Uterus (tissue), 4 donors: ENCODE results near the gene DVL1. TPM values are rescaled to one million over a fixed set of nuclear protein-coding genes. Genes with fewer than 3 reads are reported as not detected.

Experiments used
- DNase-seq, 2 donors: peaks; one replicate each; pipeline ENCODE4 v3.0.0-alpha.2; 2019 to 2020
- H3K27ac ChIP-seq, 2 donors: fragments of 200-600 bp; sonication (generic); 1 replicate in 1 of 2; 2 replicates in 1 of 2; pipeline ENCODE4 v1.5.1; 2016 to 2018
- H3K27me3 ChIP-seq, 2 donors: fragments of 200-600 bp; sonication (generic); one replicate each; pipeline ENCODE4 v1.5.1; 2018 to 2019; ENCODE audit warnings: control low read depth in 1 of 2
- H3K36me3 ChIP-seq, 2 donors: fragments of 200-600 bp; sonication (generic); one replicate each; pipeline ENCODE4 v1.5.1; 2019; ENCODE audit warnings: control low read depth in 1 of 2
- H3K4me1 ChIP-seq, 2 donors: fragments of 200-600 bp; sonication (generic); one replicate each; pipeline ENCODE4 v1.5.1; 2018 to 2019; ENCODE audit warnings: control low read depth in 1 of 2
- H3K4me3 ChIP-seq, 2 donors: fragments of 200-600 bp; sonication (generic); 1 replicate in 1 of 2; 2 replicates in 1 of 2; pipeline ENCODE4 v1.5.1; 2018 to 2019; ENCODE audit warnings: mild to moderate bottlenecking in 1 of 2
- H3K9me3 ChIP-seq, 2 donors: fragments of 200-600 bp; sonication (generic); one replicate each; pipeline ENCODE4 v1.5.1; 2019; ENCODE audit warnings: control low read depth in 1 of 2
- POLR2A ChIP-seq, 2 donors: fragments of 450-650 bp; IDR thresholded peaks; one replicate each; pipeline ENCODE4 v1.6.1; 2016; ENCODE audit warnings: antibody characterized with exemption in 2 of 2, mild to moderate bottlenecking in 1 of 2, moderate library complexity in 1 of 2
- intact Hi-C: fragments of 100-400 bp; cut with DNase I; formaldehyde crosslinking; loops from one replicate; pipeline ENCODE4 v1.15.1; 2023; ENCODE audit warnings: low total_unique reads
- total RNA-seq, 4 donors: library from RNA; depleted of rRNA in 3 of 4; stranded (reverse); fragments of >200 nt in 3 of 4; gene quantifications; one replicate each; pipeline versions ENCODE4 v1.1.0 to v1.2.4, GENCODE V29; 2014 to 2023
- TF ChIP-seq, protein P1 (sequence below), 4 experiments: fragments of 200-600 bp in 2 of 4; fragments of 450-650 bp in 2 of 4; sonication (generic) in 2 of 4; IDR thresholded peaks; one replicate each; pipeline ENCODE4 v1.5.1; 2016 to 2019; ENCODE audit warnings: antibody characterized with exemption in 4 of 4, mild to moderate bottlenecking in 2 of 4, moderate library complexity in 1 of 4
- donor health status: DM: yes; HTN: yes; CAD: no.

Gene DVL1
- total RNA-seq, 4 donors from 2014 or later, result 35.6 to 94.5 (median 49.7) TPM

DNA sequence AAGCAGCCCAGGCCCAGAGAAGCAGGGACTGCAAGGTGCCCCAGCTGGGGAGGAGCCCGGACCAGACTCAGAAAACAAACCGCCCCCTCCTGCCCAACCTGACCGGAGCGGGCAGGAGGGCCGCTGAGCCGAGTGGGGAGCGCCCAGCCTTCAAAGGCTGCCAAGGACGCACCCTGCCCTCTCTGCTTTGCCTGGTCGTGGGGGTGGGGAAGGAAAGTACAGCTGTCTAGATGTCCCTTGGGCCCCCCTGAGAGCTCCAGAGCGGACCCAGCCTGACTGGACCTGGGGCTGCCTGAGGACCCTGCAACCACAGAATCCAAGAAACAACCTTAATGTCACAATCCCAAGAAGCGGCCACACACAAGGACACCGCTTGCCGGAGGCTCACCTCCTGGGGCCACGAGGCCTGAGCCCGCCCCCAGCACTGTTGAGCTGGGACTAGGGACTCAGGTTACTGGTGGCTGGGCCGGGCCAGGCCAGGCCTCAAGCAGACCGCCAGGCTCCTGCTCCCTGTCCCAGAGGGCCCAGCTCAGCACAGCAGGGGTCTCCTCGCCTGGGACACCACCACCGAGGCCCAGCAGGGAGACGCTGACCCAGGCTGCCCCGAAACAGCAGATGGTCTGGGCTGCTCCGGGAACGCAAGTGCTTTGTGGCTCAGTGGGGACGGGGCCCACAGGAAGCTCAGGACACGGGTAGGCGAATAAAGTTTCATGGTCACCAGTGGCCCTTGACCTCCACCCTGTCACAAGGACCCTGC is 1.4 kb downstream of the DVL1 start:
- Histone ChIP-seq H3K27me3 (no peaks in the 10 kb centered on the region), H3K27ac (peak overlapping the region; percentile 73 to 83), H3K4me1 (peaks cover 16 to 25% of the 10 kb centered on the region in 2 donors), H3K36me3 (no peaks in the 10 kb centered on the region), H3K9me3 (no peaks in the 10 kb centered on the region), H3K4me3 (peak overlapping the region; percentile 50 to 85)
- TF ChIP-seq, protein P1, sequence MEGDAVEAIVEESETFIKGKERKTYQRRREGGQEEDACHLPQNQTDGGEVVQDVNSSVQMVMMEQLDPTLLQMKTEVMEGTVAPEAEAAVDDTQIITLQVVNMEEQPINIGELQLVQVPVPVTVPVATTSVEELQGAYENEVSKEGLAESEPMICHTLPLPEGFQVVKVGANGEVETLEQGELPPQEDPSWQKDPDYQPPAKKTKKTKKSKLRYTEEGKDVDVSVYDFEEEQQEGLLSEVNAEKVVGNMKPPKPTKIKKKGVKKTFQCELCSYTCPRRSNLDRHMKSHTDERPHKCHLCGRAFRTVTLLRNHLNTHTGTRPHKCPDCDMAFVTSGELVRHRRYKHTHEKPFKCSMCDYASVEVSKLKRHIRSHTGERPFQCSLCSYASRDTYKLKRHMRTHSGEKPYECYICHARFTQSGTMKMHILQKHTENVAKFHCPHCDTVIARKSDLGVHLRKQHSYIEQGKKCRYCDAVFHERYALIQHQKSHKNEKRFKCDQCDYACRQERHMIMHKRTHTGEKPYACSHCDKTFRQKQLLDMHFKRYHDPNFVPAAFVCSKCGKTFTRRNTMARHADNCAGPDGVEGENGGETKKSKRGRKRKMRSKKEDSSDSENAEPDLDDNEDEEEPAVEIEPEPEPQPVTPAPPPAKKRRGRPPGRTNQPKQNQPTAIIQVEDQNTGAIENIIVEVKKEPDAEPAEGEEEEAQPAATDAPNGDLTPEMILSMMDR (IDR thresholded peaks at IDR 0.05), result no peak
- TF ChIP-seq POLR2A (IDR thresholded peaks at IDR 0.05), result no peak
- intact Hi-C loops, result no loop called here
- no peak for DNase-seq

DNA sequence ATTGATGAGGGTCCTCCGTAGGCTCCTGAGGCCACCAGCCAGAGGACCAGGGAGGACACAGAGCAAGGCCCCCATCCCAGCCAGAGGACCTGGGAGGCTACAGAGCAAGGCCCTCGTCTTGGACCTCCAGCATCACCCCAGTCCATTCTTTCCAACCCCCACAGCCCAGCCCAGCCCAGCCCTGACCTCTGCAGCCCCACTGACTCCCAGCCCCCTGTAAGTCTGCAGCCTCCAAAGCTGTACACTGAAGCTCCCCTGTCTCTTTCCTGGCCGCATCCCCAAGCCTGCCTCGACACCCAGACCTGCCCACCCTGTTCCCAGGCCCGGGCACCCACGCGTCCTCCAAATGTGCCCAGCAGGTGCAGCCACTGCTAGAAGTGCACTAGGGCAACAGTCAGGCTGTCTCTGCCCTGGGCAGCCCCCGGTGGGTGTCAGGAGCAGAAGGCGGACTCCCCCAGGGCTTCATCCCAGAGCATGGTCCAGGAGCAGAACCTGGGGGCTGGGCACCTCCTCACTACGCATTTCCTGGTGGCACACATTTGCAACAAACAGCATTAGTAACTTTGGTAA is 2.1 kb downstream of the DVL1 start:
- peaks cover 16 to 25% of the 10 kb centered on the region in 2 donors for H3K4me1 ChIP-seq
- no peak for DNase-seq
- no peaks in the 10 kb centered on the region for H3K27me3 ChIP-seq
- intact Hi-C loops, result no loop called here
- H3K36me3 ChIP-seq, result no peaks in the 10 kb centered on the region
- TF ChIP-seq, protein P1 (IDR thresholded peaks at IDR 0.05), result no peak
- TF ChIP-seq POLR2A (IDR thresholded peaks at IDR 0.05), result no peak
- H3K27ac ChIP-seq, result peak overlapping the region in 1 of 2 donors; percentile 73
- peak overlapping the region in 1 of 2 donors; percentile 85 for H3K4me3 ChIP-seq
- no peaks in the 10 kb centered on the region for H3K9me3 ChIP-seq

DNA sequence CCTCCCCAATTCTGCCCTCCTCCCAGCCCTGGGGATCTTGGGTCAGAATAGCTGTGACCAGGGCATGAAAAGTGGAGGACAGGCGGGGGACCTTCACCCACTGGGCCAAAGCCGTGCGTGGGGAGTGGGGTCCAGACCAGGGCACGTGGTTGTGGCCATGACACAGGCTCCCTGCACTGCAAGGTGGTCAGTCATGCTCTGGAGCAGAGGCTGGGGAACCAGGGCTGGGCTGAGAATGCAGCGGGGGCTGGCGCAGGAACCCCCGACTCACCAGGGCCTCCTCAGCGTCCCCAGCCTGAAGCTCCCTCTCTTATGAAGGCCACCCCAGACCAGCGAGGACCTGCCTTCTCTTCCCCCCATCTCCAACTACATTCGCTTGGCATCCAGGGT is 2.7 kb downstream of the DVL1 start:
- intact Hi-C loops, result no loop called here
- TF ChIP-seq POLR2A (IDR thresholded peaks at IDR 0.05), result no peak
- TF ChIP-seq, protein P1 (IDR thresholded peaks at IDR 0.05), result no peak
- Histone ChIP-seq H3K36me3 (no peaks in the 10 kb centered on the region), H3K4me3 (no peak overlapping the region), H3K4me1 (peaks cover 16 to 25% of the 10 kb centered on the region in 2 donors), H3K27me3 (no peaks in the 10 kb centered on the region), H3K9me3 (no peaks in the 10 kb centered on the region), H3K27ac (peak overlapping the region in 1 of 2 donors; percentile 4)
- no peak for DNase-seq

DNA sequence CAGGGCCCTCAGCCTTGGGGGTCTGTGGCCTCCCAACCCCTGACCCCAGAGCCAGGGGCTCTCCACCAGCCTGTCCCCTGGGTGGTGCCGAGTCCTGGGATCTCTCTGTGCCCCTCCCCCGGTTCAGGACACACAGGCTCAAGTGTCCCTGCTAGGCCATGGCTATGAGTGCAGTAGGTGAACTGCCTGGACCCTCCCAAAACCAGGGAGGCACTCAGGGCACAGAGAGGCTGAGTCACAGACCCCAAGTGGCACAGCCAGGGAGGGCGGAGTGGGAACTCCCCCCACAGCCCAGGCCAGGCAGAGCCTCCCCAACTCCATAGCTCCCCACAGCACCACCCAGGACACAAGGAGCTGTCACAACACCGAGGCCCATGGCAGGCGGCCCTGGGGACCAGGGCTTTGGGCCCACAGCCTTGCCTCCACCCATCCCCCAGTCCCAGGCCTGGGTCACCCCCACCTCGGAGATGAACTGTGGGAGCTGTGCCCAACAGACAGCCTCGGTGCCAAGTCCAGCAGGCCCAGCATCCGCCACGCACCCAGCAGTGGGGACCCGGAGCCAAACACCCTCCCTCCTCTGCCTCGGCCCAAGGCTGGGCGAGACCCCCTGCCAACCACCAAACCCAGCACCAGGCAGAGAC is 3.2 kb downstream of the DVL1 start:
- no peak for DNase-seq
- Histone ChIP-seq H3K27me3 (no peaks in the 10 kb centered on the region), H3K27ac (peak overlapping the region in 1 of 2 donors; percentile 23), H3K9me3 (no peaks in the 10 kb centered on the region), H3K4me3 (no peak overlapping the region), H3K4me1 (peaks cover 16 to 25% of the 10 kb centered on the region in 2 donors), H3K36me3 (no peaks in the 10 kb centered on the region)
- intact Hi-C loops, result no loop called here
- TF ChIP-seq, protein P1 (IDR thresholded peaks at IDR 0.05), result no peak
- TF ChIP-seq POLR2A (IDR thresholded peaks at IDR 0.05), result no peak

DNA sequence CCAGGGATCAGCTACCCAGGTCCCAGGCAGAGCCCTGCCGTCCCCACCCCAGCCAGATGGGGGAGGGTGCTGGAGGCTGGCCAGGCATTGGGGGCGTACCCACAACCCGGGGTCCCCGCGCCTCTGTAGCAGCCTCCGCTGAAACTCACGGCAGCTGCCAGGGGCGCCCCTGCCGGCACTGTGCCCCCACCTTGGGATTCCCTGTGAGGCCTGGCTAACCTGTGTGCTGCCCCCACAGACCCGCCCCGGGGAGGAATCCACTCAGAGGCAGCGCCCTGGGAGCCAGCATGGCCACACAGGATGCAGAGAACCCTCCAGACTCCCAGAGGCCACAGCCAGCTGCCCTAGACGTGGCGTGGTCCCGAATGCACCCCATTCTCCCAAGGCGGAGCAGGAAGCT is 3.8 kb downstream of the DVL1 start:
- Histone ChIP-seq H3K27me3 (no peaks in the 10 kb centered on the region), H3K27ac (peak overlapping the region in 1 of 2 donors; percentile 23), H3K36me3 (no peaks in the 10 kb centered on the region), H3K9me3 (no peaks in the 10 kb centered on the region), H3K4me3 (no peak overlapping the region), H3K4me1 (peaks cover 16 to 25% of the 10 kb centered on the region in 2 donors)
- no peak for TF ChIP-seq POLR2A (IDR thresholded peaks at IDR 0.05)
- TF ChIP-seq, protein P1 (IDR thresholded peaks at IDR 0.05), result no peak
- DNase-seq, result no peak
- intact Hi-C loops, result no loop called here
